Measurements from ENCODE around the gene KCNN2. TPM values are rescaled to one million over a fixed set of nuclear protein-coding genes. Genes with fewer than 3 reads are reported as not detected.

The KCNN2 gene
- total RNA-seq, 1 experiment from 2014 or later = not detected

DNA sequence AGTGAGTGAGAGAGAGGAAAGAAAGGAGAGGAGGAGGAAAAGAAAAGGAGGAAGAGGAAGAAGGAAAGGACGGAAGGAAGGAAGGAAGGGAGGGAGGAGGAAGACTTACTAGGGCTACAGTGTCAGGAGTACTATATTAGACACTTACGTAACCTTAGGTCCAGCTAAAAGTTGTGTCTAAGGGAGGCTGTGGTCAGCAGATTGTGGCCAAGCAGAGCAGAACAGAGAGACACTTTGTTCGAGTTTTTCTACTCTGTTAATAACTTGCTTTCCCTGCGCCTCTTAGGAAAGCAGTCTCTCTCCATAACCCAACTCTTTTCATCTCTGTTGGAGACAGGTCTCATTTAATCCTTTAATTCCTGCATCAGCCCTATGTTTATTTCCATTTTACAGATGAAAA lies 138.9 kb downstream of the KCNN2 start:
- no TSS peak for BruUV-seq (replicated peaks)
- no peaks in the 10 kb centered on the region; the same call in 1 of the 2 replicates for H4K20me1 ChIP-seq (ENCODE audit: insufficient read depth)
- CTCF ChIA-PET = no interaction called here
- no peak overlapping the region for H3K4me3 ChIP-seq
- TF ChIP-seq, protein P1, sequence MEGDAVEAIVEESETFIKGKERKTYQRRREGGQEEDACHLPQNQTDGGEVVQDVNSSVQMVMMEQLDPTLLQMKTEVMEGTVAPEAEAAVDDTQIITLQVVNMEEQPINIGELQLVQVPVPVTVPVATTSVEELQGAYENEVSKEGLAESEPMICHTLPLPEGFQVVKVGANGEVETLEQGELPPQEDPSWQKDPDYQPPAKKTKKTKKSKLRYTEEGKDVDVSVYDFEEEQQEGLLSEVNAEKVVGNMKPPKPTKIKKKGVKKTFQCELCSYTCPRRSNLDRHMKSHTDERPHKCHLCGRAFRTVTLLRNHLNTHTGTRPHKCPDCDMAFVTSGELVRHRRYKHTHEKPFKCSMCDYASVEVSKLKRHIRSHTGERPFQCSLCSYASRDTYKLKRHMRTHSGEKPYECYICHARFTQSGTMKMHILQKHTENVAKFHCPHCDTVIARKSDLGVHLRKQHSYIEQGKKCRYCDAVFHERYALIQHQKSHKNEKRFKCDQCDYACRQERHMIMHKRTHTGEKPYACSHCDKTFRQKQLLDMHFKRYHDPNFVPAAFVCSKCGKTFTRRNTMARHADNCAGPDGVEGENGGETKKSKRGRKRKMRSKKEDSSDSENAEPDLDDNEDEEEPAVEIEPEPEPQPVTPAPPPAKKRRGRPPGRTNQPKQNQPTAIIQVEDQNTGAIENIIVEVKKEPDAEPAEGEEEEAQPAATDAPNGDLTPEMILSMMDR (conservative IDR thresholded peaks at IDR 0.05) = no peak
- H2AFZ ChIP-seq = no peak overlapping the region
- intact Hi-C loops (cut with micrococcal nuclease; ENCODE audit: unreplicated experiment) = no loop called here
- H3K27ac ChIP-seq = no peak overlapping the region
- H3K4me1 ChIP-seq (replicated peaks; ENCODE audit: insufficient read depth) = no peaks in the 10 kb centered on the region
- no peaks in the 10 kb centered on the region for H3K9me2 ChIP-seq (ENCODE audit: insufficient read depth)
- H3F3A ChIP-seq (ENCODE audit: insufficient read depth, low read depth) = no peaks in the 10 kb centered on the region
- H3K27me3 ChIP-seq (ENCODE audit: insufficient read depth, low read depth) = no peaks in the 10 kb centered on the region
- POLR2A ChIA-PET (ENCODE audit: unreplicated experiment) = no interaction called here
- no peaks in the 10 kb centered on the region for H3K9me3 ChIP-seq (ENCODE audit: insufficient read depth, low read depth)
- no peaks in the 10 kb centered on the region for H3K79me2 ChIP-seq (ENCODE audit: low read depth)
- no peaks in the 10 kb centered on the region for H3K36me3 ChIP-seq (ENCODE audit: low read depth)
- no peak for DNase-seq
- no peak overlapping the region for H3K4me2 ChIP-seq

- DNase-seq = no peak
- H3K4me2 ChIP-seq = no peak overlapping the region
- H3K27me3 ChIP-seq (ENCODE audit: insufficient read depth, low read depth) = no peaks in the 10 kb centered on the region
- ChIA-PET CTCF (no interaction called here), POLR2A (ENCODE audit: unreplicated experiment) (no interaction called here)
- H3K36me3 ChIP-seq (ENCODE audit: low read depth) = no peaks in the 10 kb centered on the region
- H3K27ac ChIP-seq = no peak overlapping the region
- no peaks in the 10 kb centered on the region for H3K79me2 ChIP-seq (ENCODE audit: low read depth)
- no peaks in the 10 kb centered on the region for H4K20me1 ChIP-seq (ENCODE audit: insufficient read depth)
- TF ChIP-seq EZH2 (IDR thresholded peaks at IDR 0.05; ENCODE audit: low read depth) = no peak
- TF ChIP-seq, protein P1 (conservative IDR thresholded peaks at IDR 0.05) = no peak
- no peaks in the 10 kb centered on the region for H3K9me2 ChIP-seq (ENCODE audit: insufficient read depth)
- H3K9me3 ChIP-seq (ENCODE audit: insufficient read depth, low read depth) = no peaks in the 10 kb centered on the region
- H2AFZ ChIP-seq = no peak overlapping the region
- H3F3A ChIP-seq (ENCODE audit: insufficient read depth, low read depth) = no peaks in the 10 kb centered on the region
- H3K4me3 ChIP-seq = no peak overlapping the region
- intact Hi-C loops (cut with micrococcal nuclease; ENCODE audit: unreplicated experiment) = no loop called here
- BruUV-seq (replicated peaks) = no TSS peak
- H3K4me1 ChIP-seq (replicated peaks; ENCODE audit: insufficient read depth) = no peaks in the 10 kb centered on the region
These were observed 142.7 kb downstream of the KCNN2 start for GRCh38 chr5:114504560-114504959.

DNA sequence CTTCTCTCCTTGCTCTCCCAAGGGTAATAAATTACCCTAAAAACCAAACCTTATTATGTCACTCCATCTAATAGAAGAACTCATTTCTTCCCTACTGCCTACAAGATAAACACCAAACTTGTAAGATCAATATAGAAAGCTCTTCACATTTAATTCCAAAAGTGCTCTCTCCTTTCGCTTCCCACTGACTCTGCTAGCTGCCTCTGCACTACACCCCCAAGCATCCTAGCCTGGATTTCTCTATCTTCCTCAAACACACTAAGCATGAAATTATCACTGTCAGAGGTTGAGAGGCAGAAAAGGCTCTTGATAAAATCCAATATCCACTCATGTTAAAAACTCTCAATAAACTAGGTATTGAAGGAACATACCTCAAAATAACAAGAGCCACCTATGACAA lies 162.4 kb downstream of the KCNN2 start:
- Histone ChIP-seq H4K20me1 (ENCODE audit: insufficient read depth) (no peaks in the 10 kb centered on the region), H2AFZ (no peak overlapping the region), H3F3A (ENCODE audit: insufficient read depth, low read depth) (no peaks in the 10 kb centered on the region), H3K36me3 (ENCODE audit: low read depth) (no peaks in the 10 kb centered on the region), H3K9me3 (ENCODE audit: insufficient read depth, low read depth) (no peaks in the 10 kb centered on the region), H3K4me3 (no peak overlapping the region), H3K27ac (no peak overlapping the region), H3K4me2 (no peak overlapping the region), H3K79me2 (ENCODE audit: low read depth) (no peaks in the 10 kb centered on the region), H3K4me1 (replicated peaks; ENCODE audit: insufficient read depth) (no peaks in the 10 kb centered on the region), H3K9me2 (ENCODE audit: insufficient read depth) (no peaks in the 10 kb centered on the region), H3K27me3 (ENCODE audit: insufficient read depth, low read depth) (no peaks in the 10 kb centered on the region)
- POLR2A ChIA-PET (ENCODE audit: unreplicated experiment) = no interaction called here
- intact Hi-C loops (cut with micrococcal nuclease; ENCODE audit: unreplicated experiment) = no loop called here
- no TSS peak for BruUV-seq (replicated peaks)
- DNase-seq = no peak
- TF ChIP-seq, protein P1 (conservative IDR thresholded peaks at IDR 0.05) = no peak
- no peak for TF ChIP-seq EZH2 (IDR thresholded peaks at IDR 0.05; ENCODE audit: low read depth)
- CTCF ChIA-PET = no interaction called here

Data from PC-9 (cell line).